Liver (tissue), 2 donors: Measurements from ENCODE around the gene IL36B.

Experiments used
- EGR1 ChIP-seq, 2 donors: IDR thresholded peaks; 2 replicates each; pipeline ENCODE4 v1.6.1; 2016 to 2018; ENCODE audit warnings: antibody characterized with exemption in 2 of 2, low read depth in 2 of 2
- GABPA ChIP-seq, 2 donors: IDR thresholded peaks in 1 of 2; conservative IDR thresholded peaks in 1 of 2; 2 replicates each; pipeline ENCODE4 v1.6.1; 2016; ENCODE audit warnings: antibody characterized with exemption in 2 of 2, mild to moderate bottlenecking in 1 of 2, moderate library complexity in 1 of 2
- TAF1 ChIP-seq: conservative IDR thresholded peaks from 2 replicates; pipeline ENCODE4 v1.6.1; 2016; ENCODE audit warnings: antibody characterized with exemption, mild to moderate bottlenecking
- donor health status: healthy.

DNA sequence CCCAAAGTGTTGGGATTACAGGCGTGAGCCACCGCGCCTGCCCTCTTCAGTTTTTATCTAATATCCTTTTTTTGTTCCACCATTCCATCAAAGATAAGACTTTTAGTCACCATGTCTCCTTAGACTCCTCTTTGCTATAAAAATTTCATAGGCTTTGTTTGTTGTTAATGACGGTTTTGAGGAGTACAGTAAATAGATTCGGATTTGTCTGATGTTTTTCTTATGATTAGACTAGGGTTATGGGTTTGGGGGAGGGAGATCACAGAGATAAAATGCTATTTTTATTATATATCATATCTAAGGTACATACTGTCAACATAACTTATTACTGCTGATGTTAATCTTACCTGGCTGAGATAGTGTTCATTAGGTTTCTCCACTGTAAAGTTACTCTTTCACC, 6.2 kb downstream of the IL36B start:
- no peak for TF ChIP-seq EGR1 (IDR thresholded peaks at IDR 0.05; ENCODE audit: low read depth in 2 of 2)
- TF ChIP-seq TAF1 = no peak
- TF ChIP-seq GABPA (IDR thresholded peaks at IDR 0.05 in 1 of 2, conservative IDR thresholded peaks at IDR 0.05 in 1 of 2) = no peak
